Renal cortical epithelial cell (primary cell): ENCODE data around the gene ARL15. TPM values are rescaled to one million over a fixed set of nuclear protein-coding genes. Genes with fewer than 3 reads are reported as not detected.
A peak's percentile ranks its signal among the peaks of the same experiment; 100 is the strongest.

Experiments
- DNase-seq: peaks from one replicate; pipeline ENCODE4 v3.0.0-alpha.2; 2011; ENCODE audit warnings: low read depth
- total RNA-seq: library from RNA; depleted of rRNA; stranded (reverse); fragments of >200 nt; gene quantifications from 2 replicates; pipeline ENCODE4 v1.2.3, GENCODE V29; 2014

ARL15 gene
- total RNA-seq, 1 donor from 2014 or later, result 27.7 TPM

DNA sequence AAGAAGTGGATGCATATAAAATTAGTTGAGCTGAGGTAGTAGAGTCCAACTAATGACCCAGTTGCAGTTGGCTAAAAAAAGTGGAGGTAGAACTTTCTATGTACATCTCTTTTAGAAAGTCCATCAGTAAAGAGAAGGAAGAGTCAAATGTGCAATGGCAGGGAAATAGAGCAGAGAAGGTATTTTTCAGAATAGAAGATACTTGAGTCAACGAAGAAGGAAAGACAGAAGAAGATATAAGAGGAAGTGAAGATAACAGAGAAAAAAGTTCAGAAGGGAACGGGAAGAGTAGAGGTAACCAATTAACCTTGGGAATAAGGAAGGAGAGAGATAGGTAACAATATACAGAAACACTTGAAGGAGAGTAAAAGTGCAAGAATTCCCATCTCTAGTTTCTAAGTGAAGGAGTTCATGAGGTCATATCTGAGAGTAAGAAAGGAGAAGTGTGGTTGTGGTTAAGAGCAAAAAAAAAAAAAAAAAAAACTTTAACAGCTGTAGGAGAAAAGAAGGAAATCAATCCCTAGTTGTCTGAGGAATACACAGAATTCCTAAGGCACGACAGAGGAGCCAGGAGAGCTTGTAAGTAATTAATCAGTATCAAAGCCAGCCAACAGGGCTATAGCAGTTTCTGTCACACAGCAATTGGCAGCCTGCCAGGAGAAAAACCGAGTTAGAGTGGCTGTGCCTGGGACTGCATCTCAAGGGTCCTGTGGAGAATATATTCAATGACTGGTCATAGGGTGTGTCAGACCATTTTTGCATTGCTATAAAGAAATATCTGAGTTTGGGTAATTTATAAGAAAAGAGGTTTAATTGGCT lies 61.0 kb downstream of the ARL15 start:
- DNase-seq, result peak; percentile 51

DNA sequence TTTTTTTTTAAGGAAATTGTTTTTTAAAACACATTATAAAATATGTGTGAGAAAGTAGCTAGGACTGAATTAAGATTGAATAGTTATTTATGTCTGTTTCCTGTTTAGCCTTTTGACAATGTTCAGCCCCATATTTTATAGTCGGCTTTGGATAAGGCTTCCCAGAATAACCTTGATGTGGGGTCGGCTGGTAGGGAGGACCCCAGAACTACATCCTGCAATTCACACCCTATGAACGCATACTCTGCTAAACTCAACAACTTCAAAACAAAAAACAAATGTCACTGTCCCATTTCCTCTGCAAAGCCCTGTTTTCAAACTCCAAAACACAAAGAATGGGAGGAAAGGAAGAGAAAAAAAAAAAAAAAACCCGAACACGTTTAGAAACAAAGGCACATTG lies 63.1 kb downstream of the ARL15 start:
- DNase-seq, result no peak

DNA sequence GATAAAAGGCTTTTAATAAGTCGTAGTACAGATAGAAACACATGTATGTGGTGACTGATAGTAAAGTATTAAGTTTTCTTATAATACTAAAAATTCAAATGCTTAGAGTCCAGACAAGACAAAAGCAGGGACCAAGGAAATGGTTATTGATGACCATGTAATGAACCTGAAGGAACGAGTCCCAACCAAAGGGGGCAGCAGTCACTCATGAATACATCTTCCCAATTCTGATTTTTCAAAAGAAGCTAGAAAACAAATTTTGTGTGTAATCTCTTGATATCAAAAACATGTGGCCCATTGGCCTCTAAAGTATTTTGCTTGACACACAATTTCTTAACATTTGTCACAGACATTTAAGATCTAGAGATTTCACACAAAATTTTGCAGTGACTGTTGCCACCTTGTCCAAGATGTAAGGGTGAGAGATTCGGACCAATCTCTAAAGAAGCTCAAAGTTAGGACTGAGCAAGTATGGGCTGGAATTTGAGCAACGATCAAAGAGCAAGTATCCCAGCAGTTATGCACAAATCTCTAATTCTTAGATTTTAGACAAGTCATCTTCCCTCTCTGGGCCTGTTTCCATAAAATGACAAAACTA lies 66.8 kb downstream of the ARL15 start:
- peak; percentile 38 for DNase-seq

DNA sequence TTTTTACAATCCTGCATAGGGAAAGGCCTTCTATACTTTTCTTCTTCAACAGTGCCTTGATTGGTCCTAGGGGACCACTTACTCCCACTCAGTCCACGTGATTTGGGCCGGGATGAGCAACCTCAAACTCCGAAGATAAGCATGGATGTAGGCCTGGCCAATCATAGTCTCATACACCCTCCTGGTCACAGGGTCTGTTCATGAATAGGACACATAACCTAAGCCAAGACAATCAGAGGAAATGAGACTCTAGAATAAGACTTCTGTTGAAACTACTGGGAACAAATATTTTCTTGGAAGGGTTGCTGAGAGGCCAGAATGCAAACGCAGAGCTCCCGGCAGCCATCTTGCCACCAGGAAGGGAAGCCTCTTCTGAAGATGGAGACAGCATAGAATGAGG lies 68.1 kb downstream of the ARL15 start:
- no peak for DNase-seq

DNA sequence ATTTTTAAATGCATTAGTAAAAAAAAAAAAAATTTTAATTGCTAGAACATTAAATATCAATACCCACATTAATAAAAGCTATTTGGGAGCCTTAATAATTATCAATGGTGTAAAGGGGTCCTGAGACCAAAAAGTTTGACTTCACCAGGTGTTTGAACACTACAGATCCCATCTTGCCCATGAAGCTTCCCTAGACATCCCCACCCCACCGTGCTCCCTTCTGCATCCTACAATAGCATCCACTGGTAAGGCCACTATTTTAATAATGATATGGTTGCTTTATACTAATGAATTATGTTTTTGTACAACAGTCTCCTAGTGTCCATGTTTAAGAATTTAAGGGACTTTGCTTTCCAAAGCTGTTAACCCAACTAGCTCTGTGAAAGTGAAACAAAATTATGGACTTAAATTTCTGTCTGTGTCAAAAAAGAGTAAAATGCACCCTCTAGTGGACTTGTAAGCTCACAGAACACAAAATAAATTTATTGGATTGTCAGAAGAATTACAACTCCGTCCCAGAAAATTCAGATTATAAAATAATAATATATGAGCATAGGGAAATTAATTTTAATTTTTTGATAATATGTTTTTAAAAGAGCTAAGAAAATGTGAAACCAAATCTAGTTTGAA lies 76.0 kb downstream of the ARL15 start:
- peak; percentile 68 for DNase-seq

DNA sequence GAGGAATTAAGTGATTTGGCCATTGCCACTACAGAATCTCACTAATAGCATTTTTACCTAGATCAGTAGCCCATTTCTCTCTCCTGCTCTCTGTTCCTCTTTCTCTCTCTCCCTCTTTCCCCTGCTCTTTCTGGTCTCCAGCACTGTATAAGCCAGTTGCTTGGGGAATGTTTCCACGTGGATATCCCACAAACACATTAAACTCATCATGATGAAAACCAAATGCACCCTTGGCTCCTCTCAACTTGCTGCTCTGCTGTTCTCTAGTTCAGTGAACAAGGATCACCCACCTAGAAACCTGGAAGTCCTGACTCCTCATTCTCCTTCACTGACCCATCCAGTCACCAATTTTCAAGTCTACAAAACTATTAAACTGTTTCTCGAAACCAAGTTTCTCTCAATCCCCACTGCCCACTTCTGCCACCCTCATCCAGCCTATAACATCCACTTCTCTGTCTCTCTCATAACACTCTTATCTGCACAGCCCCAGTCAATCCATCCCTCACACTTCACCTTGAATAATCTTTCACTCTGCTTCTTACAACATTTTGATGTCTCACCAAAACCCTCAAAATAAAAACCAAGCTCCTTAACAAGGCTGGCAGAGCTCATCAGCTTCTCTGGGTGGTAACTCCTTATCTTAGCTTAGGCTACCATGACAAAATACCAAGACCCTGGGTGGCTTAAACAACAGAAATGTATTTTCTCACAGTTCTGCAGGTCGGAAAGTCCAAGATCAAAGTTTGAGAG lies 79.3 kb downstream of the ARL15 start:
- DNase-seq, result no peak

DNA sequence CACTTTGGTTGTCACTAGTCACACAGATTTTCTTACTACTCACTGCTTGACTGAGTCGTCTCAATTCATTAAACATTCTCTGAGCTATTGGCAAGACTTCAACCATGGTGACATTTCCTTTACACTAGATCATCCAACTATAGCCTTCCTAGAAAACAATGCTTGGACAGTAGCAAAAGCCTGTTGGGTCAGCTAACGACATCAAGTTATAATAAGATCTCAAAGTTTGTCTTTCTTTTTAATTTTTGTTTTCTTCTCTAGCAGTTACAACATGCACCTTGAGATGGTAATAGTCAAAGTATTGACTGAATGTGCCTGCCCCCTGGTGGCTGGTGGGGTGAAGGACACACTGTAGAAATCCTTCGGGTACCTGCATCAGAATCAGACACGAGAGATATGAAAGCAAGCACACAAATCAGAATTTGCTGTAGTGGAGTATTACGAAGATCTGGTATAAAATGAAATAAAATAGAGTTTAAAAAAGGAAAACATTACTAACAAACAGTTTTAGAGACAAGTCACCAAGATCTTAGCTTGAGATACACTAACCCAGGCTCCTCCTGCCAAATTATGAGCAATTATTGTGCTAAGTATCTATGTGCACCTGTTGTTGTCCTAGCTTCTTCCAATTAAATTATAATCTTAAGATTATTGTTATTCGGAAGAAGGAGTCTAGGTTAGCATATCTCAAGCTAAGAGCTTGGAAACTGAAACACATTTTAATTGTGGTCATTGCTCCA lies 81.2 kb downstream of the ARL15 start:
- peak; percentile 33 for DNase-seq

DNA sequence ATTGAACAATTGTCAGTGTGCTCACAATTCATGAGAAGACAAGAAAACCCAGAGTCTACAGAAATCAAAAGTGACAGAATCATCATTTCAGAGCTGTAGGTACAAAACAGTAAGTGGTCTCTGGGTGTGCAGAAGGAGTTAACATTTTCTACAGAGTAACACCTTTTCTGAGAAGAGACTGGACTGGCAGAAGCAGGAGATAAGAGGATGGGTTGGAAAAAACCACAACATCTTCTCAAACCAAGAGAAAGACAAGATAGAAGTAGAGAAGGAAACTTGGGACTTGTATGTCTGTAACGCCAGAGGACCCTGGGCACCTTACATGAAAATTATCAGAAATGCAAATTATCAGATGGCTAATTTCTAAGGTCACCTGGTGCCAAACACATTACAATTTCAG lies 82.6 kb downstream of the ARL15 start:
- no peak for DNase-seq

DNA sequence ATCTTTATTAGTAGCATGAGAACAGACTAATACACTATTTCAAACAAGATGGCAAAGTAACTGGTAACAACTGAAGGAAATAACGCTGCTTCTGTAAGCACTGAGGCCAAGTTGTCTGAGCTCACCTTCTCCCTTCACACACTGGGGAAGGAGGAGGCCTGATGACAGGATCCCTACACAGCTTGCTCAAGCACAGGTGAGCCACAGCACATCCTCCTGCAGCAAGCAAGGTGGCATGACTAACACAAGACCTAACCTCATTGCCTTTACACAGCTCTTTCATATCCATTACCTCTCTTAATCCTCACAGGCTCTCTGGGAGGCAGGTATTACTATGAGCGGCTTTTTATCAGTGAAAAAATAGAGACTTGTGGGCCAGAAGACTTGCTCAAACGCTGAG lies 83.3 kb downstream of the ARL15 start:
- no peak for DNase-seq

DNA sequence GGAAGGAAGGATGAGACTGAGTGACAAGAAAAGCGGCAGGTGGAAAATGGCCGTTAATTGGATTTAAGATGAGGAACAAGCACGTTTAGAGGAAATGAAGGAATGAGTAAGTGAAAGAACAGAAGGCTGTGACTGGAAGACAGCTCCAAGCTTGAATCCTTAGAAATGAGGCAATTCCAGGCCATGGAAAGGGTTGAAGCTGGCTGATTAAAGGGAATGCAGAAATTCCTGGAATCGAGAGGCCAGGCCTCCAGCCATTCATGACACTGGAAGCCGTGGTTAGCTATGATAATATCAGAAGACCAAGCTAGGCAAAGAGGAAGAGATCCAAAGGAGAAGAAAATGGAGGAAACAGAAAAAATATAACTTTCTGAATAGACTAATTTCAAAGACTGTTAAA lies 84.2 kb downstream of the ARL15 start:
- no peak for DNase-seq

DNA sequence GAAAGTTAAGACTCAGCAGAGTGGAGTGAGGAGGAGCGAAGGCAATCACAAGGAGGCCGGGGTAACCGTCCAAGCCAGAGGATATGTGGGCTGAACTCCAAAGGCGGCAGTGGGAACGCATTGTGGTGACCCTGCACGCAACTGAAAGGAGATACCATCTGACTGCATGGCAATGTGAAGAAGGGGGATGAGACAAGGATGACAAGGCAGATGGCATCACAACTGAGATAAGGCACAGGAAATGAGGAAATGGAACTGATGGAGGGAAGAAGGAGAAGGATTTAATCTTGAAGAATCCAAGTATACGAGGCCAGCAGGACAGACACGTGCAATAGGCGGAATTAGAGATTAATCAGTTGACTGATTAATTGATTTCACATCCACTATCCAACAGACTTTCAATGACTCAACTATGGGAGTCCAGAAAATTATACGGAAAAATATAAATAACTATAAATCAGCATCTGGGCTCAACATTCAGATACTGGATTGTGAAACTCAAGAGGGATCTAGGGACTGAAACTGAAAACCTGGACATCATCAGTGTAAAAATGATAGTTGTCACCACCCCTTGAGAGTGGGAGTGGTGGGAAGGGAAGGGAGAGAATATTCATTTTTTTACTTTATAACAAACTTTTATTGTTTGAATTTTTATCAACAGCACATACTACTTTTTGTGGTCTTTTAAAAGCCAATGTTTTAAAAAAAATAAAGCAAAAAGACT lies 86.1 kb downstream of the ARL15 start:
- DNase-seq, result no peak

DNA sequence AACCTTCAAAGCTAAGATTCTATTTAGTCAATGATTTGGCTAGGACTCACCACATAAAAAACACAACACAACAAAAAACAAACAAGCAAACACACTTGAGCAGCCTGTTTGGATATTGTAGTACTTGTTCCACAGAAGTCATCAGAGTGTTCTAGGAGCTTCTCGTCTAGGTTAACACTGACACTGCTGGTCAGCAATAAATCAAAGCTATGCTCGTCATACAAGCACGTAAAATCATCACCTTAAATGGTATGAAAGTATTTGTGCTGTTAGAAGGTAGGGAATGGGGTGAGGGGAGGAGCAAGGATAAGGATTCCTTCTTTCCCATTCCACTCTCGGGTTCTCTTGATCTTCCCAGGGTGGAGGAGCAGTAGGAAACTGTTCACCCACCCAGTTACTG lies 88.0 kb downstream of the ARL15 start:
- DNase-seq, result no peak

DNA sequence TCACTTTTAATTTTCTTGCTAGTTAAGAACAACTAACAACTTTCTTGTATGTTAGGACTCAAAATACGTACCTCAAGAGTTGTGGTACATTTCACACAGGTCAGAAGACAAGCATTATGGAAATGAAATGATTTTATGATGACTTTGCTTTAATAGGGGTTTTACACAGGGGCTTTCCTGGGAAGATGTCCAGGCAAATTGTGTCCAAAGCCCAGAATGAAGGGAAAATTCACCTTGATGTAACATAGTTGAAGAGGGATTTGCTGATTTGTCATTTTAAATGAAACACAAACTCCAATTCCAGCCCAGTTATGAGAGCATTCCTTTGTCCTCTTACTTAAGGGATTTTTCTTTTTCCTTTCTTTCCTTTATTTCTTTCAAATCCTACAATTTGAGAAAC lies 89.2 kb downstream of the ARL15 start:
- no peak for DNase-seq

DNA sequence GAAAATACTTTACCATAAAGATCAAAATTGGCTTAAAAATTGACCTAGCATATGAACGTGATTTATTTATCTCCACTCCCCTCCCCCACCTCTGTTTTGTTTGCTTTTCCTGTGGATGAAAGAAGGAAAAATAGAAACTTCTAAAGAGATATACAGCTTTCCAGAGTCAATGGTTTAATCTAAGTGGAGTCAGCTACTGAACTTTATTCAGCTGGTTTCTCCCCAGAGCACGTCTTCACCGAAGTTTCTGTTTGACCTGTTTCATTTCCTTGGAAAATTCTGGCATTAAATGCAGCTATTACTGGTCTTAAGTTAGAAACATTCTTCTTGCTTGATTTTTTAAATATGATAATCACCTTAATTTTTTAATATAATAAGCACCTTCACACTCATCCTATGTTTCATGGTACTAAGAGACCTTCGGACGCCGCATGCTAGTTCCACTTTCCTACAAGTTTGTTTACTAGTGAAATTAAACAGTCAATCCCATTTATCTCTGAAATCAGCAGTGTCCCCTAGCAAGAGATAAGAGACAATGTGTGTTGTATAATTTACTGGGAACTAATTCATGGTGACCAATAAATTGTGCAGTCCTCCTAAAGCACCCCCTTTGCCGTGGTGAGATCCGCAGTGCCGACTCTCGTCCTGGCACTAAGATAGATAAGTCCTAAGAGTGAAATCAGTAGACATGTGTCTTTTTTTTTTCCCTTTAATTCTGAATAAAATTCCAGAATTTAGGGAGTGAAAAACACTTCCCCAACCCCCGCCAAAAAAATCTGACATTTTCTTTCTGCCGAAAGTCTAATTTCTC lies 89.9 kb downstream of the ARL15 start:
- no peak for DNase-seq

DNA sequence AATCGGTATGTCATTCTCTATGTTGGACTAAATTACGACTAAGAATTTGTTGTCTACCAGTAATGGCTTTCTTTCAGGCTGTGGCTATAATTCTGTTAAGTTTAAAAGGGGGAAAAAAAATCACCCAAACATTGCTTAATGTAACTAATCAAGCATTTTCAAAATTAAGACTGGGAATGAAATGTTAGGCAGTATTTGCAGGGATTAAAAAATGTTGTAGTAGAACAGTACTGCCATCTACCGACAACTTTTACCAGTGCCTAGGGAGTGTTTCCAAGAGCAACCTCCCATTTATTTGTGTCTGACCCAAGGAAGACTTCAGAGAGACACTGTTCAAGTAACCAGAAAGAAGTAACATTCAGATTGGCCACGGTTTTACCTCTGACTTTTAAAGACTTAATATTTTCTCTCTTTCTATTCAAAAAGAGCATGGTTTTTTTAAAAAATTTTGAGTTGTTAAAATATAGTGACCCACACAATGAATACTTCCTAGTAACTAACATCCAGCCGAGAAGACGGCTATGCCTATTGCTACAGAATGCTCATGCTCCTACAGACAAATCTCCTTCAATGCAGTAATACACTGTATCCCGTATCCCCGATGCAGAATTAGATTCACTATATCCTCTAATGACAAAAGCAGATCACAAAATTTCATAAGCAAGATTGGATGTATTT lies 92.4 kb downstream of the ARL15 start:
- DNase-seq, result peak; percentile 73

DNA sequence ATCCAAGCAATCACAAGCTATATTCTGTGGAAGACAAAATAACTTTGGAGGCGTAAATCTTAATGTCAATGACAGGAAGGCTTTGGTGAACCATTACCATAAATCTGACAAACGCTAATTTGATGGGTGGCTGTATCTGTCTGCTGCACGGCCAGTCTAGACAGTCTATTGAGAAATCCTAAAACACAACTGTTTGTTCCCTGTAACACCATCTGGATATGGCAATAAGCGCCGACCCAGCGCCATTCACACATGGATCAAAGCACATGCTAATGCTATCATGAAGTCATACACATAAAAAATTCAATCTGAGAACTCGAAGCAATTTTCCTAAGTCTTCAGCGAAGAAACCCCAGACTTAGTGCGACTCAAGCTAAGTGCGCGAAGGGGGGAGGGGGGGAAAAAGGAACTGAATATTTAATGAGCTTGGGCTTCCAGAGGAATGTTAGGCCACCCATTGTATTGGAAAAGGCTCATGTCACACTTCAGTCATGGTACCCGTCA lies 95.1 kb downstream of the ARL15 start:
- no peak for DNase-seq

DNA sequence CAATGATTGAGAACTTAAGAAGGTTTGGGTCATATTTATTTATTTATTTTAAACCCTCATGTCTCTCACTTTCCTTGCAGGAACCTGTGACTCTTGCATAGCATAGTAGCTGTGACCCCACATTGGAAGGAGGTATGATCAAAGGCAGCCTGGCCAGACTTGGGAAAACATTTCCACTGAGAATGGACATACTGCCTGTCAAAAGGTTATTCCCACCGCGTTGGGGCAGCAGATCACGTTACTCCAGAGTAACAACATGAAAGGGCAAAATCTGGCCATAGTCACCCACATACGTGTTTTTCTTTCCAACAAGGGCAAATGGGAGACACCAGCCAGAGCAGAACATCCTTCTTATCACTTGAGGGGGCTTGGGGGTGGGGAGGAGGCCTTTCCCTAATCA lies 95.7 kb downstream of the ARL15 start:
- no peak for DNase-seq

DNA sequence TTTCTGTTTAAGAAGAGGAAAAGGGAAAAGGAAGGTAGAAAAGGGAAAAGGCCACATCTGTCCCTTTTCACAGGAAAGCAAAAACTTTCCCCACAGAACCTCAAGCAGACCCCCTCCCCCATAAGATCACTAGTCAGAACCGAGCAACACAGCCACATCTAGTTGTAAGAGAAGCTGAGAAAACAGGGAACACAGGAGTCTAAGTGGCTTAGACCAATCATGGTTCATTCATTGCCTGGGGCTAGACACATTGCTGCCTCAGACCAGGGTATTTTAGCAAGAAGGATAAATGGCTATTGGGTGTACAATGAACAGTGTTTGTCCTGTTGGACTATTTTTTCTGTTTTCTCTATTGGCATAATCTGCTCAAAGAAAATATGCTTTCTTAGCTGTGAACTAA lies 98.0 kb downstream of the ARL15 start:
- no peak for DNase-seq

DNA sequence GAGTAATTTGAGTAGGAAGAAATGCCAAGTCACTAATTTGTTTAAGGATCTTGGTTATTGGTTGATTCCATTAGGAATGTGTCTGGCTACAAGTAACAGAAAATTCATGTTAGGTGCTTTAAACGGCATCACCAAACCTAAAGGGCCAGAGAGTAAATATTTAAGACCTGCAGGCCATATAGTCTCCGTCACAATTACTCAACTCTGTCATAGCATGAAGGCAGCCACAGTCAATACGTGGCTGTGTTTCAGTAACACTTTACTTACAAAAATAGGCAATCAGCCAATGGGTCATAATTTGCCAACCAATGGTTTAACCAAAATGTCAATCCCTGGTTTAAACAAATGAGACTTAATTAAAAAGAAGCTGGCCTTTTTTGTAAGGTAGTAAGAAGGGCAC lies 98.5 kb downstream of the ARL15 start:
- no peak for DNase-seq
